VCaP (cell line): Measurements from ENCODE around the gene SLC39A9.

Source experiments
- H3K27ac ChIP-seq: fragments of 450-650 bp; 2 replicates; pipeline ENCODE4 v1.5.1; 2017
- TF ChIP-seq, protein P1 (sequence below): fragments of 450-650 bp; conservative IDR thresholded peaks from 2 replicates; pipeline ENCODE4 v1.5.1; 2017; ENCODE audit warnings: mild to moderate bottlenecking, moderate library complexity

Gene SLC39A9

DNA sequence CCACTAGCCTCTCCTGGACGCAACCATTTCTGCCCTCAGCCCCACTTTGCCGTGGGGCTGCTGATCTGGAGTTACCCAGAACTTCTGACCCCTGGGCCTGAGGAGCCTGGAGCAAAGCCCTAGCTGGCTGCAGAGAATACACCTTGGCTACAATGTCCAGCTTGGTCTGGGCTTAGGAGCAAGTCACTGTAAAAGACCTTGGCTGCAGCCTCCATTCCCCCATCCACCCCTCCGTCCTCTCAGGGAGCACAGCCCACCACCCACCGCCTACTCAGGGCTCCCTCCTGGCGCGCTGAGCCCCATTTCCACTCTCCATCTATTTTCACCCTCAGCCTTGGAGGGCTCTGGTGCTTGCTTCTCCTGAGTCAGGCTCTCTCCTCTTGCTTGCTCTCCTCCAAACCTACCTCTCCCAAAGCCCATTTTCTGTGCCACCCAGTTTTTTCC, 43.3 kb upstream of the SLC39A9 start:
- TF ChIP-seq, protein P1, sequence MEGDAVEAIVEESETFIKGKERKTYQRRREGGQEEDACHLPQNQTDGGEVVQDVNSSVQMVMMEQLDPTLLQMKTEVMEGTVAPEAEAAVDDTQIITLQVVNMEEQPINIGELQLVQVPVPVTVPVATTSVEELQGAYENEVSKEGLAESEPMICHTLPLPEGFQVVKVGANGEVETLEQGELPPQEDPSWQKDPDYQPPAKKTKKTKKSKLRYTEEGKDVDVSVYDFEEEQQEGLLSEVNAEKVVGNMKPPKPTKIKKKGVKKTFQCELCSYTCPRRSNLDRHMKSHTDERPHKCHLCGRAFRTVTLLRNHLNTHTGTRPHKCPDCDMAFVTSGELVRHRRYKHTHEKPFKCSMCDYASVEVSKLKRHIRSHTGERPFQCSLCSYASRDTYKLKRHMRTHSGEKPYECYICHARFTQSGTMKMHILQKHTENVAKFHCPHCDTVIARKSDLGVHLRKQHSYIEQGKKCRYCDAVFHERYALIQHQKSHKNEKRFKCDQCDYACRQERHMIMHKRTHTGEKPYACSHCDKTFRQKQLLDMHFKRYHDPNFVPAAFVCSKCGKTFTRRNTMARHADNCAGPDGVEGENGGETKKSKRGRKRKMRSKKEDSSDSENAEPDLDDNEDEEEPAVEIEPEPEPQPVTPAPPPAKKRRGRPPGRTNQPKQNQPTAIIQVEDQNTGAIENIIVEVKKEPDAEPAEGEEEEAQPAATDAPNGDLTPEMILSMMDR: no peak
- H3K27ac ChIP-seq: peak overlapping the region; percentile 28; the same call in 1 of the 2 replicates

- peak overlapping the region; percentile 28; the same call in 1 of the 2 replicates for H3K27ac ChIP-seq
- TF ChIP-seq, protein P1: no peak
Measured at GRCh38 chr14:69355607-69356281, 42.7 kb upstream of the SLC39A9 start.

GRCh38 chr14:69356903-69357543, 41.5 kb upstream of the SLC39A9 start:
- TF ChIP-seq, protein P1: no peak
- no peak overlapping the region for H3K27ac ChIP-seq

DNA sequence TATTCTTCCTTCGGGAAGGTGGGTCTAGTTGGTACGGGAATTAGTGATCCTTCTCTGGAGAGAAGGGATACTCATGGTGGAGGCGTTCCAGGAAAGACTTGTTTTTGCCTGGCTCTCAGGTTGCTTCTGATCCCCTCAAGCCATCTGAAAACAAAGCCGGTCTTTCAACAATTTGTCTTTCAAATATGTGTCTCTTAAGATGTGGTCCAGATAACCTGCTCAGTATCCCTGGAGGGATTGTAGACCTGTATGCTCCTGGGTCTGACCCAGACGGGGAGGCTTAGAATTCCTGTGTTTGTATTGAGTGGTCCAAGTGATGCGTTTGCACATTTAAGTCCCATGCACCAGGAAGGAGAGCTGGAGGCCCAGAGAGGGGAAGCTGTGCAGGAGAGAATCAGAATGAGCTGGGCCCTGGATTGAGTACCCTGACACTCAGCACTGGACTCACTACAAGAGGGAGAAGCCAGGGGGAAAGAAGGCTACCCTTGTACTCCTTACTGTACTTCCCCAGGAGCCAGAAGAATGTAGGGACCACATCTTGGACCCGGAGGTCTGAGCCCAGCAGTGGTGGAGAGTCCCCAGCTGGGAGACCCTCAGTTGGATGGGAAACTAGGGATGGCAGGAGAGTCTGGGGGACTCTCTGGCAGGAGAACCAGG, 40.8 kb upstream of the SLC39A9 start:
- H3K27ac ChIP-seq: no peak overlapping the region
- TF ChIP-seq, protein P1: no peak

GRCh38 chr14:69358233-69358963, 40.1 kb upstream of the SLC39A9 start:
- TF ChIP-seq, protein P1: no peak
- no peak overlapping the region for H3K27ac ChIP-seq

DNA sequence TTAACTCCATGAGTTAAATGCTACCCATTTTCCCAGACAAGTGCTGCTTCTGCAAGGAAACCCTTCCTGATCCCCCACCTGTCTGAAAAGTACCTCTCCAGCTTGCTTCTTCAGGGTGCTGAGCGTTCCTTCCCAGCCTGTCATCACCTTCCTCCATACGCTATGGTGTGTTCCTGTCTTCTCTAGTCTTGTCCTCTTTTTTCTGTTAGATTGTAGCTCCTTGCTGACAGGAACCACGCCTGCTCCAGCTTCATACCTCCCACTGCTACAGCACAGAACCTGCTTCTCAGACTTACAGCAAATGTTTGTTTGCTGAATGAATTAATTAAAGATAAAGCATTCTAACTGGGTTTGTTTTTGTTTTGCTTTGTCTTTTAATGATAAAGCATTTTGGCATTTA, 39.5 kb upstream of the SLC39A9 start:
- H3K27ac ChIP-seq: no peak overlapping the region
- TF ChIP-seq, protein P1: no peak
